Liver (tissue), 9 donors: ENCODE results near the gene ENPP3. TPM values are rescaled to one million over a fixed set of nuclear protein-coding genes. Genes with fewer than 3 reads are reported as not detected.

Experiments
- DNase-seq: peaks from one replicate; pipeline ENCODE4 v3.0.0-alpha.2; 2017; ENCODE audit warnings: low spot score
- H3K27ac ChIP-seq, 2 donors: one replicate each; pipeline ENCODE4 v1.7.0; 2013; ENCODE audit warnings: inconsistent platforms in 2 of 2, low read length in 2 of 2, control low read depth in 1 of 2, low read depth in 1 of 2, mild to moderate bottlenecking in 1 of 2
- H3K27me3 ChIP-seq, 4 donors: one replicate each; pipeline versions ENCODE4 v1.6.1 to v1.7.0; 2013; ENCODE audit warnings: low read length in 3 of 4, inconsistent platforms in 1 of 4, mild to moderate bottlenecking in 1 of 4, moderate library complexity in 1 of 4; ENCODE audit not compliant: control insufficient read depth in 4 of 4, insufficient read depth in 4 of 4
- H3K36me3 ChIP-seq, 4 donors: one replicate each; pipeline versions ENCODE4 v1.6.1 to v1.7.0; 2013; ENCODE audit warnings: low read length in 3 of 4, mild to moderate bottlenecking in 3 of 4, low read depth in 1 of 4, moderate library complexity in 1 of 4; ENCODE audit not compliant: control insufficient read depth in 4 of 4, insufficient read depth in 3 of 4
- H3K4me1 ChIP-seq, 4 donors: one replicate each; pipeline versions ENCODE4 v1.6.1 to v1.7.0; 2013; ENCODE audit warnings: low read length in 3 of 4, mild to moderate bottlenecking in 3 of 4, moderate library complexity in 1 of 4; ENCODE audit not compliant: control insufficient read depth in 4 of 4, insufficient read depth in 4 of 4
- H3K4me3 ChIP-seq, 3 donors: one replicate each; pipeline versions ENCODE4 v1.6.1 to v1.7.0; 2013; ENCODE audit warnings: low read length in 3 of 3, control low read depth in 1 of 3, low read depth in 1 of 3, mild to moderate bottlenecking in 1 of 3
- H3K9ac ChIP-seq, 2 donors: one replicate each; pipeline ENCODE4 v1.7.0; 2013; ENCODE audit warnings: low read length in 2 of 2, mild to moderate bottlenecking in 2 of 2, moderate library complexity in 2 of 2, control low read depth in 1 of 2, low read depth in 1 of 2
- H3K9me3 ChIP-seq, 4 donors: one replicate each; pipeline versions ENCODE4 v1.6.1 to v1.7.0; 2013; ENCODE audit warnings: low read length in 3 of 4; ENCODE audit not compliant: control insufficient read depth in 4 of 4
- ATF3 ChIP-seq: IDR thresholded peaks from 2 replicates; pipeline ENCODE4 v1.6.1; 2016; ENCODE audit warnings: antibody characterized with exemption
- EGR1 ChIP-seq, 2 donors: IDR thresholded peaks; 2 replicates each; pipeline ENCODE4 v1.6.1; 2016 to 2018; ENCODE audit warnings: antibody characterized with exemption in 2 of 2, low read depth in 2 of 2
- FOXA1 ChIP-seq: IDR thresholded peaks from 2 replicates; pipeline ENCODE4 v1.6.1; 2016; ENCODE audit warnings: antibody characterized with exemption
- FOXA2 ChIP-seq: IDR thresholded peaks from 2 replicates; pipeline ENCODE4 v1.6.1; 2016; ENCODE audit warnings: antibody characterized with exemption
- GABPA ChIP-seq, 2 donors: IDR thresholded peaks in 1 of 2; conservative IDR thresholded peaks in 1 of 2; 2 replicates each; pipeline ENCODE4 v1.6.1; 2016; ENCODE audit warnings: antibody characterized with exemption in 2 of 2, mild to moderate bottlenecking in 1 of 2, moderate library complexity in 1 of 2
- HNF4A ChIP-seq, 2 donors: conservative IDR thresholded peaks; 2 replicates each; pipeline ENCODE4 v1.6.1; 2016; ENCODE audit warnings: antibody characterized with exemption in 2 of 2, mild to moderate bottlenecking in 2 of 2
- HNF4G ChIP-seq: IDR thresholded peaks from 2 replicates; pipeline ENCODE4 v1.6.1; 2016; ENCODE audit warnings: antibody characterized with exemption
- JUND ChIP-seq, 2 donors: IDR thresholded peaks; 2 replicates each; pipeline ENCODE4 v1.6.1; 2016; ENCODE audit warnings: antibody characterized with exemption in 2 of 2
- MAX ChIP-seq: IDR thresholded peaks from 2 replicates; pipeline ENCODE4 v1.6.1; 2016; ENCODE audit warnings: antibody characterized with exemption
- NR2F2 ChIP-seq: IDR thresholded peaks from 2 replicates; pipeline ENCODE4 v1.6.1; 2016; ENCODE audit warnings: antibody characterized with exemption
- RAD21 ChIP-seq, 2 donors: IDR thresholded peaks; 2 replicates each; pipeline ENCODE4 v1.6.1; 2016; ENCODE audit warnings: antibody characterized with exemption in 2 of 2, mild to moderate bottlenecking in 2 of 2
- RXRA ChIP-seq, 2 donors: IDR thresholded peaks; 2 replicates each; pipeline ENCODE4 v1.6.1; 2017 to 2018; ENCODE audit warnings: antibody characterized with exemption in 2 of 2, mild to moderate bottlenecking in 1 of 2
- SP1 ChIP-seq: IDR thresholded peaks from 2 replicates; pipeline ENCODE4 v1.6.1; 2018; ENCODE audit warnings: antibody characterized with exemption, mild to moderate bottlenecking
- TAF1 ChIP-seq: conservative IDR thresholded peaks from 2 replicates; pipeline ENCODE4 v1.6.1; 2016; ENCODE audit warnings: antibody characterized with exemption, mild to moderate bottlenecking
- YY1 ChIP-seq: IDR thresholded peaks from 2 replicates; pipeline ENCODE4 v1.6.1; 2016; ENCODE audit warnings: antibody characterized with exemption, mild to moderate bottlenecking
- WGBS: extraction: QIAGEN DNeasy Blood & Tissue Kit; methylation state at CpG from one replicate; pipeline ENCODE4 v1.1.7; 2013; 5-methylcytosine and 5-hydroxymethylcytosine counted together
- polyA plus RNA-seq, 2 donors: library from polyadenylated mRNA; stranded (reverse) in 1 of 2; unstranded in 1 of 2; fragments of 200-250 nt in 1 of 2; fragments of >200 nt in 1 of 2; fragmentation: Nextera tagmentation in 1 of 2; extraction: Ambion mirVana in 1 of 2; gene quantifications; one replicate each; pipeline versions ENCODE4 v1.2.1 to v1.2.3, GENCODE V29; 2013 to 2015
- total RNA-seq, 2 donors: library from RNA; depleted of rRNA; stranded (reverse); fragments of >200 nt; gene quantifications; one replicate each; pipeline ENCODE4 v1.2.3, GENCODE V29; 2014
- TF ChIP-seq, protein P1 (sequence below): IDR thresholded peaks from 2 replicates; pipeline ENCODE4 v1.6.1; 2016; ENCODE audit warnings: antibody characterized with exemption
- TF ChIP-seq, protein P2 (sequence below): fragments of 150-350 bp; IDR thresholded peaks from 2 replicates; pipeline ENCODE4 v1.5.1; 2017; ENCODE audit warnings: improper control_type of control experiment, low read depth, low read length; ENCODE audit not compliant: missing input control
- TF ChIP-seq, protein P3 (sequence below): IDR thresholded peaks from 2 replicates; pipeline ENCODE4 v1.6.1; 2016; ENCODE audit warnings: antibody characterized with exemption, mild to moderate bottlenecking
- donor health status: healthy.
- donor health status: healthy.
- donor health status: healthy.
- donor health status: healthy.
- donor health status: healthy.

ENPP3 gene
- total RNA-seq (1 to 10 TPM in 1 of 2 donors, under 1 TPM in 1; 0.75 to 6.1 TPM), polyA plus RNA-seq (1 to 10 TPM in 1 of 2 donors, under 1 TPM in 1; 0.51 to 1.4 TPM)

DNA sequence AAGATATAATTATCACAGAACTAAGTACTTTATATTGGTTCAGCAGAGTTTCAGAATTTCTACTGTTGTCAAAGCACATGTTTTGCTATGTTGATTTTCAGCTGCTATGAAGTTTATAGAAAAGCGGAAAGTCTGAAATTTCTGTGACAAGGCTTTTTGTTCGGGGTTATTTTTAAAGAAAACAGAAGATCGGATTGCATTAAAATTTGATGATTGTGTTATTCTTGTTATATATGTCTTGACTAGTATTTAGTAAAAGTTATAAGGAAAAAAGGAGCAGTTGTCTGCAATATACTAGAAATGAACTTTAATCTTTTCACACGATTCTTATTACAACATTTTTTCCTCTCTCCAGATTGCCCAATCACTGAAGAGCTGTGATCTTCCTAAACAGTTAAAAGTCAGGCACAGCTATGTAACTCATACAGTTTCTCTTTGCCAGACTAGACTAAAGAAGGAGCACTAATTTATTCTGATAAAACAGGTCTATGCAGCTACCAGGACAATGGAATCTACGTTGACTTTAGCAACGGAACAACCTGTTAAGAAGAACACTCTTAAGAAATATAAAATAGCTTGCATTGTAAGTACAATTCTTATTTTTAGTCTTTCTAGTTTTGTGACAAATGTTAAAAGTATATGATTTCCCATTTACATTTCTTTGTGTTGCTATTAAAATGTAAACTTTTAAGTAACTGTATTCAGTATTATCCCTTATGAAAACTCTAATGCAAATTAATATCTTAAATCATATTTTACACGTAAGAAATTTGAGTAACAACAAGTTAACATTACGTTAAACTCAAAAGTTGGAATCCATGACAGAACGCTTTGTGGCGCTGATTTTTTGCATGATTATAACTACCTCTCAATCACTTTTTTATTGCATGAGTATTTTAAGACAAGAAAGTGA, at the start of gene ENPP3:
ENPP3 (plus strand) TSS at position 423 of the 913 bp plus-strand sequence; CDS start at position 506, 83 bp downstream.
- Histone ChIP-seq H3K4me3 (peak within 1 kb of the TSS in 1 of 3 donors; percentile 5), H3K9me3 (no peaks in the 10 kb centered on the region), H3K4me1 (peaks cover 0 to 13% (median 0%) of the 10 kb centered on the region in 4 donors), H3K27ac (peak within 1 kb of the TSS; percentile 25 to 48), H3K9ac (peak within 1 kb of the TSS in 1 of 2 donors; percentile 21), H3K36me3 (no peaks in the 10 kb centered on the region), H3K27me3 (no peaks in the 10 kb centered on the region)
- TF ChIP-seq HNF4A (conservative IDR thresholded peaks at IDR 0.05) (peak; percentile 87 to 89), RAD21 (IDR thresholded peaks at IDR 0.05) (peak; percentile 29 to 31), HNF4G (peak; percentile 76), FOXA2 (no peak), JUND (IDR thresholded peaks at IDR 0.05) (peak in 1 of 2 donors; percentile 46), ATF3 (no peak), YY1 (peak; percentile 71), TAF1 (peak; percentile 93), MAX (peak; percentile 59), SP1 (peak; percentile 75), FOXA1 (no peak), GABPA (IDR thresholded peaks at IDR 0.05 in 1 of 2, conservative IDR thresholded peaks at IDR 0.05 in 1 of 2) (peak in 1 of 2 donors; percentile 34), RXRA (IDR thresholded peaks at IDR 0.05) (peak; percentile 29 to 57), NR2F2 (no peak), EGR1 (IDR thresholded peaks at IDR 0.05; ENCODE audit: low read depth in 2 of 2) (peak in 1 of 2 donors; percentile 66)
- TF ChIP-seq, protein P1, sequence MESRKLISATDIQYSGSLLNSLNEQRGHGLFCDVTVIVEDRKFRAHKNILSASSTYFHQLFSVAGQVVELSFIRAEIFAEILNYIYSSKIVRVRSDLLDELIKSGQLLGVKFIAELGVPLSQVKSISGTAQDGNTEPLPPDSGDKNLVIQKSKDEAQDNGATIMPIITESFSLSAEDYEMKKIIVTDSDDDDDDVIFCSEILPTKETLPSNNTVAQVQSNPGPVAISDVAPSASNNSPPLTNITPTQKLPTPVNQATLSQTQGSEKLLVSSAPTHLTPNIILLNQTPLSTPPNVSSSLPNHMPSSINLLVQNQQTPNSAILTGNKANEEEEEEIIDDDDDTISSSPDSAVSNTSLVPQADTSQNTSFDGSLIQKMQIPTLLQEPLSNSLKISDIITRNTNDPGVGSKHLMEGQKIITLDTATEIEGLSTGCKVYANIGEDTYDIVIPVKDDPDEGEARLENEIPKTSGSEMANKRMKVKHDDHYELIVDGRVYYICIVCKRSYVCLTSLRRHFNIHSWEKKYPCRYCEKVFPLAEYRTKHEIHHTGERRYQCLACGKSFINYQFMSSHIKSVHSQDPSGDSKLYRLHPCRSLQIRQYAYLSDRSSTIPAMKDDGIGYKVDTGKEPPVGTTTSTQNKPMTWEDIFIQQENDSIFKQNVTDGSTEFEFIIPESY: peak; percentile 62
- TF ChIP-seq, protein P2, sequence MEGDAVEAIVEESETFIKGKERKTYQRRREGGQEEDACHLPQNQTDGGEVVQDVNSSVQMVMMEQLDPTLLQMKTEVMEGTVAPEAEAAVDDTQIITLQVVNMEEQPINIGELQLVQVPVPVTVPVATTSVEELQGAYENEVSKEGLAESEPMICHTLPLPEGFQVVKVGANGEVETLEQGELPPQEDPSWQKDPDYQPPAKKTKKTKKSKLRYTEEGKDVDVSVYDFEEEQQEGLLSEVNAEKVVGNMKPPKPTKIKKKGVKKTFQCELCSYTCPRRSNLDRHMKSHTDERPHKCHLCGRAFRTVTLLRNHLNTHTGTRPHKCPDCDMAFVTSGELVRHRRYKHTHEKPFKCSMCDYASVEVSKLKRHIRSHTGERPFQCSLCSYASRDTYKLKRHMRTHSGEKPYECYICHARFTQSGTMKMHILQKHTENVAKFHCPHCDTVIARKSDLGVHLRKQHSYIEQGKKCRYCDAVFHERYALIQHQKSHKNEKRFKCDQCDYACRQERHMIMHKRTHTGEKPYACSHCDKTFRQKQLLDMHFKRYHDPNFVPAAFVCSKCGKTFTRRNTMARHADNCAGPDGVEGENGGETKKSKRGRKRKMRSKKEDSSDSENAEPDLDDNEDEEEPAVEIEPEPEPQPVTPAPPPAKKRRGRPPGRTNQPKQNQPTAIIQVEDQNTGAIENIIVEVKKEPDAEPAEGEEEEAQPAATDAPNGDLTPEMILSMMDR: no peak
- TF ChIP-seq, protein P3, sequence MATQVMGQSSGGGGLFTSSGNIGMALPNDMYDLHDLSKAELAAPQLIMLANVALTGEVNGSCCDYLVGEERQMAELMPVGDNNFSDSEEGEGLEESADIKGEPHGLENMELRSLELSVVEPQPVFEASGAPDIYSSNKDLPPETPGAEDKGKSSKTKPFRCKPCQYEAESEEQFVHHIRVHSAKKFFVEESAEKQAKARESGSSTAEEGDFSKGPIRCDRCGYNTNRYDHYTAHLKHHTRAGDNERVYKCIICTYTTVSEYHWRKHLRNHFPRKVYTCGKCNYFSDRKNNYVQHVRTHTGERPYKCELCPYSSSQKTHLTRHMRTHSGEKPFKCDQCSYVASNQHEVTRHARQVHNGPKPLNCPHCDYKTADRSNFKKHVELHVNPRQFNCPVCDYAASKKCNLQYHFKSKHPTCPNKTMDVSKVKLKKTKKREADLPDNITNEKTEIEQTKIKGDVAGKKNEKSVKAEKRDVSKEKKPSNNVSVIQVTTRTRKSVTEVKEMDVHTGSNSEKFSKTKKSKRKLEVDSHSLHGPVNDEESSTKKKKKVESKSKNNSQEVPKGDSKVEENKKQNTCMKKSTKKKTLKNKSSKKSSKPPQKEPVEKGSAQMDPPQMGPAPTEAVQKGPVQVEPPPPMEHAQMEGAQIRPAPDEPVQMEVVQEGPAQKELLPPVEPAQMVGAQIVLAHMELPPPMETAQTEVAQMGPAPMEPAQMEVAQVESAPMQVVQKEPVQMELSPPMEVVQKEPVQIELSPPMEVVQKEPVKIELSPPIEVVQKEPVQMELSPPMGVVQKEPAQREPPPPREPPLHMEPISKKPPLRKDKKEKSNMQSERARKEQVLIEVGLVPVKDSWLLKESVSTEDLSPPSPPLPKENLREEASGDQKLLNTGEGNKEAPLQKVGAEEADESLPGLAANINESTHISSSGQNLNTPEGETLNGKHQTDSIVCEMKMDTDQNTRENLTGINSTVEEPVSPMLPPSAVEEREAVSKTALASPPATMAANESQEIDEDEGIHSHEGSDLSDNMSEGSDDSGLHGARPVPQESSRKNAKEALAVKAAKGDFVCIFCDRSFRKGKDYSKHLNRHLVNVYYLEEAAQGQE: peak; percentile 41
- no peak for DNase-seq
- WGBS: 48% methylated on average over 10 of the region's 10 CpGs
